OCI-LY7 (cell line): ENCODE results near the gene PELI1. TPM values are rescaled to one million over a fixed set of nuclear protein-coding genes. Genes with fewer than 3 reads are reported as not detected.

ENCODE experiments used
- BruUV-seq: library from RNA; stranded (reverse); fragments of 400-500 nt; replicated peaks from 2 replicates; lab custom pipeline; 2021; lab: Mats Ljungman, UMichigan
- CTCF ChIA-PET: fragments of 300-600 bp; sonication (Branson Sonifier 250); formaldehyde crosslinking; loops from one replicate; lab custom pipeline; 2022; ENCODE audit warnings: antibody characterized with exemption; ENCODE audit not compliant: unreplicated experiment; lab: Charles Lee
- POLR2A ChIA-PET: fragments of 300-600 bp; sonication (Branson Sonifier 250); formaldehyde crosslinking; loops from one replicate; lab custom pipeline; 2022; ENCODE audit warnings: antibody characterized with exemption; lab: Charles Lee
- DNase-seq: peaks from one replicate; pipeline ENCODE4 v3.0.0-alpha.2; 2015; ENCODE audit warnings: low spot score
- H2AFZ ChIP-seq: fragments of 200-600 bp; sonication (generic), shearing (Covaris generic); 2 replicates; pipeline ENCODE4 v1.6.1; 2014; ENCODE audit warnings: mild to moderate bottlenecking, antibody characterized with exemption, low read length, moderate library complexity
- H3K27ac ChIP-seq: fragments of 200-600 bp; sonication (generic); 2 replicates; pipeline ENCODE4 v1.5.1; 2014; ENCODE audit warnings: mixed run types, low read depth, mild to moderate bottlenecking, moderate library complexity, low read length, inconsistent platforms; ENCODE audit not compliant: poor library complexity, severe bottlenecking
- H3K36me3 ChIP-seq: fragments of 200-600 bp; sonication (generic); 2 replicates; pipeline ENCODE4 v1.6.1; 2014; ENCODE audit warnings: mild to moderate bottlenecking, antibody characterized with exemption, low read length, moderate library complexity, mixed read lengths; ENCODE audit not compliant: insufficient read depth
- H3K4me1 ChIP-seq: fragments of 200-600 bp; sonication (generic); 2 replicates; pipeline ENCODE4 v1.5.1; 2014; ENCODE audit warnings: mild to moderate bottlenecking, low read length; ENCODE audit not compliant: insufficient read depth, poor library complexity, severe bottlenecking
- H3K4me2 ChIP-seq: fragments of 200-600 bp; sonication (generic); 2 replicates; pipeline ENCODE4 v1.6.1; 2014; ENCODE audit warnings: mild to moderate bottlenecking, low read length
- H3K4me3 ChIP-seq: fragments of 200-600 bp; sonication (generic); 2 replicates; pipeline ENCODE4 v1.5.1; 2014; ENCODE audit warnings: mild to moderate bottlenecking, low read depth, low read length; ENCODE audit not compliant: poor library complexity, severe bottlenecking
- H3K79me2 ChIP-seq: fragments of 200-600 bp; sonication (generic); 2 replicates; pipeline ENCODE4 v1.6.1; 2016; ENCODE audit warnings: low read depth, mild to moderate bottlenecking, low read length, moderate library complexity, mixed read lengths; ENCODE audit not compliant: insufficient read depth
- H3K9me2 ChIP-seq: fragments of 200-600 bp; sonication (generic); 2 replicates; pipeline ENCODE4 v1.6.1; 2016; ENCODE audit warnings: mild to moderate bottlenecking, low read length, mixed read lengths; ENCODE audit not compliant: insufficient read depth
- H3K9me3 ChIP-seq: fragments of 200-600 bp; sonication (generic); 2 replicates; pipeline ENCODE4 v1.6.1; 2014; ENCODE audit warnings: mild to moderate bottlenecking, mixed run types, low read length, mixed read lengths
- H4K20me1 ChIP-seq: fragments of 200-600 bp; sonication (generic); 2 replicates; pipeline ENCODE4 v1.6.1; 2014; ENCODE audit warnings: mild to moderate bottlenecking, antibody characterized with exemption, low read length, moderate library complexity, mixed read lengths; ENCODE audit not compliant: insufficient read depth
- EZH2phosphoT487 ChIP-seq: fragments of 200-600 bp; sonication (generic); IDR thresholded peaks from 2 replicates; pipeline ENCODE4 v1.6.1; 2018; ENCODE audit warnings: low read depth, borderline replicate concordance, mild to moderate bottlenecking, mixed run types, antibody characterized with exemption, low read length, moderate library complexity, mixed read lengths
- intact Hi-C: fragments of 100-400 bp; cut with micrococcal nuclease; formaldehyde crosslinking; loops from one replicate; pipeline ENCODE4 v1.10.0; 2022; ENCODE audit not compliant: unreplicated experiment
- total RNA-seq, 2 experiments: library from RNA; depleted of rRNA in 1 of 2; stranded (reverse); fragments of >200 nt in 1 of 2; shearing (Covaris generic) in 1 of 2; gene quantifications; 2 replicates each; pipeline ENCODE4 v1.2.3, GENCODE V29; 2014 to 2022
- TF ChIP-seq, protein P1 (sequence below): fragments of 200-600 bp; sonication (generic); conservative IDR thresholded peaks from 2 replicates; pipeline ENCODE4 v1.5.1; 2014; ENCODE audit warnings: mild to moderate bottlenecking, antibody characterized with exemption, low read length, moderate library complexity, mixed read lengths

PELI1 gene
- total RNA-seq, 2 experiments from 2014 or later: 108 to 174 TPM

DNA sequence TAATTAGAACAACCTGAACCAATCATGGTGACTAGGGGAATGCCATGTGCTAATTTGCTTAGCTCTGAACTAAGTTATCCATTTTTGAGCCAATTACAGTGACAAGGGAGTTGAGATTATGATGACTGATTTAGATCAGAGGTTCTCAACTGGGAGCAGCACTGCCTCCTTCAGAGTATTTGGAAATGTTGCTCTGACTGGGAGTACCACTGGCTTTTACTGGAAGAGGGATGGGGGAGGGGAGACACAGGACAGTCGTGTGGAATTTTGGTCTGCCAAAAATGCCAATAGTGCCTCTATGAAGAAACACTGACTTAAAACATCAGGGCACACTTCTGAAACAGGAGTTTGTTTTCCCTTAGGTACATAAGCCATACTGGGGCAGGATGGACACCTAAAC lies 76.9 kb downstream of the PELI1 start:
- no peaks in the 10 kb centered on the region for H3K9me2 ChIP-seq

DNA sequence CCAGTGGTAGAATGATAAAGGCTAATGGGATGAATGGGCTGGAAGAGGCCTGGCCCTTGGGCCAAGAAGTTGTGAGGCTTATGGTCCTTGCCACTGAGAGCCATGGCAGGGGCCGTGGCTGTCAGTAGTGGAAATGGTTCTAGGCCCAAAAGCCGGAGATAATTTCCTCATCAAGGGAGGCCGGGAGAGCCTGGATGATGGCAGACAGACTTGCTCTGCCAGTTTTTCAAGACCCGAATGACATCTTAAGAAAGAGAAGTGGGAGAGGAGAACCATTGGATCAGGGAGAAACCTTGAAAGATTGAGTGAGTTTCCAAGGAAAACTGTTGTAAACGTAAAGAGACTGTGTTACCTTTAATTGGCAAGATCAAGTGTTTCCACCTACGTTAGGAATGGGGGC lies 78.7 kb downstream of the PELI1 start:
- TF ChIP-seq EZH2phosphoT487: no peak
- TF ChIP-seq, protein P1, sequence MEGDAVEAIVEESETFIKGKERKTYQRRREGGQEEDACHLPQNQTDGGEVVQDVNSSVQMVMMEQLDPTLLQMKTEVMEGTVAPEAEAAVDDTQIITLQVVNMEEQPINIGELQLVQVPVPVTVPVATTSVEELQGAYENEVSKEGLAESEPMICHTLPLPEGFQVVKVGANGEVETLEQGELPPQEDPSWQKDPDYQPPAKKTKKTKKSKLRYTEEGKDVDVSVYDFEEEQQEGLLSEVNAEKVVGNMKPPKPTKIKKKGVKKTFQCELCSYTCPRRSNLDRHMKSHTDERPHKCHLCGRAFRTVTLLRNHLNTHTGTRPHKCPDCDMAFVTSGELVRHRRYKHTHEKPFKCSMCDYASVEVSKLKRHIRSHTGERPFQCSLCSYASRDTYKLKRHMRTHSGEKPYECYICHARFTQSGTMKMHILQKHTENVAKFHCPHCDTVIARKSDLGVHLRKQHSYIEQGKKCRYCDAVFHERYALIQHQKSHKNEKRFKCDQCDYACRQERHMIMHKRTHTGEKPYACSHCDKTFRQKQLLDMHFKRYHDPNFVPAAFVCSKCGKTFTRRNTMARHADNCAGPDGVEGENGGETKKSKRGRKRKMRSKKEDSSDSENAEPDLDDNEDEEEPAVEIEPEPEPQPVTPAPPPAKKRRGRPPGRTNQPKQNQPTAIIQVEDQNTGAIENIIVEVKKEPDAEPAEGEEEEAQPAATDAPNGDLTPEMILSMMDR: no peak
- ChIA-PET POLR2A (interaction anchor here (1.1 to 5.2 kb wide), 5 partner anchors 11 to 37 kb away, joined by 6 to 57 read pairs (median 11); no protein-coding TSS in a partner anchor), CTCF (no interaction called here)
- peaks cover 69% of the 10 kb centered on the region for H3K4me1 ChIP-seq
- H3K36me3 ChIP-seq: peaks cover 12% of the 10 kb centered on the region; the same call in 1 of the 2 replicates
- no TSS peak for BruUV-seq
- intact Hi-C loops: no loop called here
- no peaks in the 10 kb centered on the region for H4K20me1 ChIP-seq
- no peaks in the 10 kb centered on the region for H3K79me2 ChIP-seq
- no peak for DNase-seq
- H3K4me2 ChIP-seq: peak overlapping the region; percentile 66
- no peaks in the 10 kb centered on the region for H3K9me2 ChIP-seq
- peak overlapping the region; percentile 96 for H3K27ac ChIP-seq
- H3K9me3 ChIP-seq: no peaks in the 10 kb centered on the region
- peak overlapping the region; percentile 72; the same call in 1 of the 2 replicates for H2AFZ ChIP-seq
- peak overlapping the region; percentile 13 for H3K4me3 ChIP-seq

More for the DNA sequence above, 76.9 kb downstream of the PELI1 start:
- intact Hi-C loops: no loop called here
- CTCF ChIA-PET: no interaction called here
- no peak overlapping the region for H3K4me2 ChIP-seq
- no peaks in the 10 kb centered on the region for H3K79me2 ChIP-seq
- no TSS peak for BruUV-seq
- H3K9me3 ChIP-seq: no peaks in the 10 kb centered on the region
- POLR2A ChIA-PET: interaction anchor here (0.9 kb wide), 2 partner anchors 10 to 17 kb away, joined by 3 to 7 read pairs; no protein-coding TSS in a partner anchor
- TF ChIP-seq EZH2phosphoT487: no peak
- TF ChIP-seq, protein P1: peak; percentile 26; the same call in 1 of the 2 replicates
- H4K20me1 ChIP-seq: no peaks in the 10 kb centered on the region
- H2AFZ ChIP-seq: 0 out of 2 replicates have a peak overlapping the region, but pooled peaks have one; percentile 18
- no peak overlapping the region for H3K4me3 ChIP-seq
- peaks cover 12% of the 10 kb centered on the region; the same call in 1 of the 2 replicates for H3K36me3 ChIP-seq
- no peak for DNase-seq
- no peak overlapping the region for H3K27ac ChIP-seq
- H3K4me1 ChIP-seq: peaks cover 64% of the 10 kb centered on the region

DNA sequence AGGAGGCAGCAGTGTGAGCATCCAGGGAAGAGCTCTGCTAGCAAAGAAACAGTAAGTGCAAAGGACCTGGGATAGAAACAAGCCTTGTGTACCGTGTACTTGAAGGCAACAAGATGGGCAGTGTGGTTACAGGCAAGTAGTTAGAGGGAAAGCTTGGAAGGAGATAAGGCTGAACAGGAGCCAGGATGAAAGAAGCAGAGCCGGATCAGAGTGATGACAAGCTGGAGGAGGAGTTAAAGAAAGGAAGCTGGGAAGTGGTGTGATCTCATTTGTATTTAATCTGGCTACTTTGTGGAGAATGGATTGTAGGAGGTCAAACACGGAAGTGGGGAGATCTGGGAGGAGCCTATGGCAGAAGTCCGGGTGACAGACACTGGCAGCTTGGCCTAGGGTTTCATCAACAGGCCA lies 80.3 kb downstream of the PELI1 start:
- Histone ChIP-seq H4K20me1 (no peaks in the 10 kb centered on the region), H3K36me3 (peaks cover 12% of the 10 kb centered on the region; the same call in 1 of the 2 replicates), H3K4me3 (peak overlapping the region; percentile 36), H2AFZ (peak overlapping the region; percentile 72), H3K9me3 (no peaks in the 10 kb centered on the region), H3K9me2 (no peaks in the 10 kb centered on the region), H3K27ac (peak overlapping the region; percentile 96), H3K79me2 (no peaks in the 10 kb centered on the region), H3K4me2 (peak overlapping the region; percentile 66), H3K4me1 (peaks cover 85% of the 10 kb centered on the region)
- peak; percentile 66 for DNase-seq
- no TSS peak for BruUV-seq
- ChIA-PET CTCF (interaction anchor here (0.8 to 0.9 kb wide), 2 partner anchors 19 to 35 kb away, joined by 3 read pairs; no protein-coding TSS in a partner anchor), POLR2A (interaction anchor here (0.5 to 5.2 kb wide), 15 partner anchors 9 to 970 kb away, joined by 3 to 57 read pairs (median 4); no protein-coding TSS in a partner anchor)
- no peak for TF ChIP-seq EZH2phosphoT487
- TF ChIP-seq, protein P1: no peak
- intact Hi-C loops: loop anchor here (2.0 kb wide), 1 partner anchor 23 kb away; no protein-coding TSS in a partner anchor
